Ammon's horn (tissue), 1 donor: ENCODE results near the gene AOC2.
"Not testable (repeated sequence)": the region's sequence is repeated elsewhere in the genome, so short reads cannot be mapped to it uniquely, and the experiment has no call there.

ENCODE experiments used
- DNase-seq: peaks from one replicate; pipeline ENCODE4 v3.0.0-alpha.2; 2016; ENCODE audit warnings: low spot score

The AOC2 gene

GRCh38 chr17:42881706-42882105 lies 37.3 kb downstream of the AOC2 start:
- DNase-seq: not testable (repeated sequence)

- DNase-seq: no peak
Observed at GRCh38 chr17:42882166-42882565, 37.8 kb downstream of the AOC2 start.

GRCh38 chr17:42883802-42884558 lies 39.6 kb downstream of the AOC2 start:
- no peak for DNase-seq

- not testable (repeated sequence) for DNase-seq
Observed at GRCh38 chr17:42885806-42886205, 41.4 kb downstream of the AOC2 start.

GRCh38 chr17:42886283-42887176 lies 42.1 kb downstream of the AOC2 start:
- no peak for DNase-seq

GRCh38 chr17:42889809-42890208 lies 45.4 kb downstream of the AOC2 start:
- no peak for DNase-seq

- DNase-seq: peak; percentile 62
Observed at GRCh38 chr17:42891539-42892152, 47.3 kb downstream of the AOC2 start.

- DNase-seq: no peak
Observed at GRCh38 chr17:42893359-42893758, 49.0 kb downstream of the AOC2 start.

- DNase-seq: no peak
Observed at GRCh38 chr17:42894283-42895184, 50.2 kb downstream of the AOC2 start.

GRCh38 chr17:42895185-42895555 lies 50.8 kb downstream of the AOC2 start:
- peak; percentile 18 for DNase-seq

- no peak for DNase-seq
Observed at GRCh38 chr17:42898147-42898811, 53.9 kb downstream of the AOC2 start.

- DNase-seq: not testable (repeated sequence)
Observed at GRCh38 chr17:42899981-42900380, 55.6 kb downstream of the AOC2 start.
